ENCODE measurements around the gene PSG7.
A peak's percentile ranks its signal among the peaks of the same experiment; 100 is the strongest.
"Not testable (repeated sequence)": the region's sequence is repeated elsewhere in the genome, so short reads cannot be mapped to it uniquely, and the experiment has no call there.

Gene PSG7

DNA sequence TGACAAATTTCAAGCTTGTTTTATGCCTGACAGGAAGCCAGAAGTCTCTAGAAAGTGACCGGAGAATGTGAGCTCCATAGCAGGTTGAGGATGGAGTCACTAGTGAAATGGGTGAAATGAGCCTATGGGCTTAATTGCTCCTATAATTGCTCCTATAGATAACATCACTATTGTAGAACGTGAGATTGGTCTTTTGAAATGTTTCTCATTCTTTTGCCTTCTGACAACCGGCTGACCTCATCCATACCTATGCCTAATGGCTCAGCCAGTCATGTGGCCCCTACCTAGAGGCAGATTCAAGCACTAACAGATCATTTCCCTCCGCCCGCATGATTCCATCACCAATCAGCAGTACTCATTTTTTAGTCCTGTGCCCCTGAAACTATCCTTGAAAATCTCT lies 23.5 kb downstream of the PSG7 start:
- not testable (repeated sequence) for DNase-seq

DNA sequence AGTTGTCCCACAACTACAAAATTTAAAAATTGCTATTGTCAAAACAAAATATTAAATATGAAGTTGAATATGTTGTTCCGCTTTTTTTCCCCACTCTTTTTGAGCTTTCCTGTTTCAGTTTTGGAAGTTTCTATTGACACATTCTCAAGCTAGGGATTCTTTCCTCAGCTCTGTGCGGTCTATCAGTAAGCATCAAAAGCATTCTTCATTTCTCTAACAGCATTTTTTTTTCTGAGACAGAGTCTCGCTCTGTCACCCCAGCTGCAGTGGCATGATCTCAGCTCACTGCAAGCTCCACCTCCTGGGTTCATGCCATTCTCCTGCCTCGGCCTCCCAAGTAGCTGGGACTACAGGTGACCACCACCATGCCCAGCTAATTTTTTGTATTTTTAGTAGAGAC lies 24.1 kb downstream of the PSG7 start:
- DNase-seq: not testable (repeated sequence)

DNA sequence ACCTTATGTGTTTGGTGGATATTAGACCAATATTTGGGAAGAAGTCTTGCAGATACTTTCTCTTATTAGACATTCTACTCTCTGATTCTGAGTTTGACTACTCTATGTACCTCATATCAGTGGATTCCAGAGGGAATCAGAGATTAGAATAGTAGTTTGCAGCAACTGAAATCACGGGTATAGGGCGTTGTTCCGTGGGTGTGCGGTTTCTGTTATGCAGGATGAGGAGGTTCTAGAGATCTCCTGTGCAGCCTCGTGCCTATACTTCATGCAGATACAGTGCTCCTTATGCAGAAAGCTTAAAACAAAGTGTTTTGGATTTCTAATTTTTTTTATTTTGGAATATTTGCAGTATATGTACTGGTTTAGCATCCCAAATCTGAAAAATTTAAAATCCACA lies 25.3 kb downstream of the PSG7 start:
- not testable (repeated sequence) for DNase-seq

DNA sequence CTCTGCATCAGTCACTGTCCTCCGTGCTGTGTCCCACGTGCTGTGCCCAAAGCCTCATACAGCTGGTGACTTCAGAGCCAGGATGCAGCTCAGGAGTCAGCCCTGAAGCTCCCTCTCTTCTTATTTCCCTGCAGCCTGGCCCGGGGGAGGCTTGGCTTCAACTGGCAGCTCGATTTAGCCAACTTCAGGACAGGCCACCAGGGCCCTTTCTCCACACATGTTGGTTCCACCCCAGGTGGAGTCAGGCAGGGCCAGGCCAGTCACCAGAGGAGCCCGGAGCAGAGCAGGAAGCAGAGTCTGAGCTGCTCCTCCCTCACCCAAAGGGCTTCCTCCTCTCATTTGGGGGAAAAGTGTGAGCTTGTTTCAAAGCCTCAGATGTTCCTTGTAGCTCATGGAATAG lies 30.8 kb downstream of the PSG7 start:
- DNase-seq: not testable (repeated sequence)

DNA sequence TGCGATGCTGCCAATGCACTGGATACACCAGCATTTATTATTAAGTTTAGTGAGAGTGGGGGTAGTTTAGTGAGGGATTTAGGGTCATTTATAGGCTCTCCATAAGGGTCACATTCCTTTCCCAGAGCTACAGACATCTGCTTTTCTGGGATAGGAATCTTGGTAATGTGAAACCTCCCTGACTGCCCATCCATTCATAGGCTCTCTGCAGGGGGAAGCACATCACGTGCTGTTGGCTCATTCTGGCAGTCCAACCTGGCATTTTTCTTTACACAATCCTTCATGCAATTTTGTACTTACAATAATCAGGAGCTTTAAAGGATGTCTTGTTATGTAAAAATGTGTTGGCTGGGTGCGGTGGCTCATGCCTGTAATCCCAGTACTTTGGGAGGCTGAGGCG lies 36.4 kb downstream of the PSG7 start:
- DNase-seq: not testable (repeated sequence)

DNA sequence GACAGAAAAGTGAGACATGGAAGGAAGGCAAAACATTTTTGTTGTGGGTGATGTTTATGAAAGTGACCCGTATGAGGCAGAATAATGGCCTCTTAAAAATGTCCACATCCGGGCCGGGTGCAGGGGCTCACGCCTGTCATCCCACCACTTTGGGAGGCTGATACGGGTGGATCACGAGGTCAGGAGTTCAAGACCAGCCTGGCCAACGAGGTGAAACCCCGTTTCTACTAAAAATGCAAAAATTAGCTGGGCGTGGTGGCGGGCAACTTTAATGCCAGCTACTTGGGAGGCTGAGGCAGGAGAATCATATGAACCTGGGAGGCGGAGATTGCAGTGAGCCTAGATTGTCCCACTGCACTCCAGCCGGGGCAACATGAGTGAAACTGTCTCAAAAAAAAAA lies 37.3 kb downstream of the PSG7 start:
- DNase-seq: not testable (repeated sequence)

DNA sequence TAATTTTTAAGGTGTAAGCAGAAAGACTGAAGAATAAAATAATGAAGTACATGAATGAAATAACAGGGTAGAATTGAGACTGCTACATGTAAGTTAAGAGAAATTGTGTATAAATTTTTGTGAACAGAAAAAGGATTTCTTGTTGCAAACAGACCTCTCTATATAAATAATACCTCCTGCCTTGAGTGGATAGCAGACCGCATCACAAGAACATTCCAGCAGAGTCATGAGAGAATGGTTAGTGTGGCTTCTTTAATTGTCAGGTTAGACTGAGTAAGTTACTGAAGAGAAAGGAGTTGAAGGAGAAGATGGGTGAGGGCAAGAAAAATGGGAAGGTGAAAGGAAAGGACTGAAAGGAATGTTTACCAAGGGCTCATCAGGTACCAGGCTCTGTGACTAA lies 37.9 kb downstream of the PSG7 start:
- not testable (repeated sequence) for DNase-seq

DNA sequence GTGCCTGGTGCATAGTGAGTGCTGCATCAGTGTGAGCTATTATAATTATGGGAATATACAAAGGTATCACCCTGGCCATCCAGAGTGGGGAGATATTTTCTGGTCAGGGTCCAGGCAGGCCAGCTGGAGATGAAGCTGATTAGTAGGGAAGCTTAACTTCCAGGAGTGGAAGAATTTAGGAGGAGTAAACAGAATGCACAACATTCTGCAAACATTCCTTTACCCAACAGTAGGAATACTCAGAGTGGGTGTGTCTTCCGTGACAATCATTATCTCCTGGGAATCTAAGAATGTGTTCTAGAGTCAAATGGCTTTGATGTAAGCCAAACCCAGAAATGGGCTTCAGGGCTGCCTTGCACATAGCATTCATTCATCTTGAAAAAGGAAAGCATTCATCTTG lies 38.4 kb downstream of the PSG7 start:
- not testable (repeated sequence) for DNase-seq

DNA sequence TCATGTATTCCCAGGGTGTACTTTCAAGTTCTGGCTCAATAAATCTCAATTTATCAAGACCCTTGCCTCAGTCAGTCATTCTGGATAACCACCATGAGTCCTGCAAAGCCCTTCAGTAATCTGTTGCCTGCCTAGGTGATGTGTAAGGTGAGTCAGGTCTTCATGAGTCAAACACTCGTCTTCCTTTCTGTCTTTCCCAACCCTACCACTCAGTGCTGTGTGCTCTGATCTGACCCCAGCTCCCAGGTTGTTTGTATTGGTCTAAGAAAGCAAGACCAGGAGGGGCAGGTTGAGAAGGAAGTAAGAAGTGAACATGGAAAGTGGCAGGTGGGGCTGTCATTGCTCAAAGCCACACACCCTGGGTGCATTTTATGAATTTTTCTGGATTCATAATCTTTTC lies 39.3 kb downstream of the PSG7 start:
- DNase-seq: not testable (repeated sequence)

DNA sequence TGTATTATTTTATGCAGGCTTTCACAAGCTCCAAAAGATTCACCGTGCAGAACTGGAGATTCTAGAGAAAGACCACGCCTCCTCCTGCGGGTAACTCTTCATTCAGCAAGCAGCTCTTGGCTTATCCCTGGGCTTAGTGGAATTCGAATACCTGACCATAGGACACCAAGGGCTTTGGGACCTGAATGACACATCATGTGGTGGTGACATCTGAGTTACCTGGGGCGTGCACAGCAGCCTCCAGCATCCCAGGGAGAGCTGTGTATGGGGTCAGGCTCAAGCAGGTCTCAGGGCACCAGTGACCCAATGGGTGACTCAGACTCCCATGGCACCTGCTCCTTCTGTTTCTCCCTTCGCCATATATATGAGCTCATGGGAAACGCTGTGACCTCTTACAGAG lies 46.6 kb downstream of the PSG7 start:
- not testable (repeated sequence) for DNase-seq

DNA sequence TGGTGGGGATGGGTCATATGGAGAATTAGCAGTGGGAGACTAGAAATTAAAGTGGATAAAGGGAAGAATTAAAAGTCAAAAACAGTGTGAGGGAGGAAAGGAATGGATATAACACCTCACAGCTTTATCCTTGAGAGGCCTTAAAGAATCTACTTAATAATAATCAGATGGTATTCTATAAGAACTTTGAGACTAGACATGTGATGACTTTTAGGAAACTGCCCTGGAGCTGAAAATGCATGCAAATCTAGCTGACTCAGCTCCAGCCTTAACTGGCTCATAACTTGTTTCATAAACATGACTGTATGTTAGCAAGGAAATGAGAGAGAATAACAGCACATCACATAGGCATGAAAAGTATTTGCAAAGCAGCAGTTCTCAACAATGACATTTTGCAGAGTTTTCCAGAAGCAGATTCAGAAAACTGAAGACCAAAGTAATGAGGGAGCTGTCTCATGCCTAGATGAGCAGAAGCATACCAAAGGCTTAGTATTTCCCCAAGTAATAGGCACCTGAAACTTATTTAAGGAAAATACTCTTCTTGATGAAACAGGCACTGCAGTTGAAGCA lies 49.0 kb downstream of the PSG7 start:
- not testable (repeated sequence) for DNase-seq

DNA sequence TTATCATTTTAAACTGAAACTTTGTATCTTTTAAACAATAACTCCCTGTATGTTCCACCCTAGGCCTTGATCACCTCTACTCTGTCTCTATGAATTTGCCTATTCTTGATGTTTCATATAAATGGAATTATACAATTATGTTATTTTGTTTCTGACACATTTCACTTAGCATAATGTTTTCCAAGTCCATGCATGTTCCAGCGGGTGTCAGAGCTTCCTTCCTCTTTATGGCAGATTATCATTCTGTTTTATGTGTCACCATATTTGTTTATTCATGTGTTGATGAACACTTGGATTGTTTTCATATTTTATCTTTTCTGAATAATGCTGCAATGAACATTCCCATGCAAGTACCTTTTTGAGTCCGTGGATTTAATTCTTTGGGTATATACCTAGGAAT lies 54.3 kb downstream of the PSG7 start:
- DNase-seq: not testable (repeated sequence)

DNA sequence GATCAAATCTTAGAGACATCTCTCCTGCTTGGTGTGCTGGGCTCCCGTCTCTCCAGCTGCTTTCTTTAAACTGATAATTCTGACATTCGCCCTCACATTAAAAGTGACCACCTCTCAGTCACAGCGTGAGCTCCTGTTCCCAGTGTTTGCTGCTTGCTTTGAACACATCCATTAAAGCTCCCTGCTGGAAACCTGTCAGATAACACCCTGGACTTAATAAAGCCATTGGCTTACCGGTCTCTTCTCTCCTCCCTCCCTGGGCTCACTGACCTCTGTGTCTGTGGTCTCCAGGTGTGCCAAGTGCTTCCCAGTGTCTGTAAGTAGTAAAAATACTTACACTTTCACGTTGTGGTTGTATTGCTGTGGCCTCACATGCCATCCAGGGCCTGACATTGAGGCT lies 55.0 kb downstream of the PSG7 start:
- DNase-seq: not testable (repeated sequence)

DNA sequence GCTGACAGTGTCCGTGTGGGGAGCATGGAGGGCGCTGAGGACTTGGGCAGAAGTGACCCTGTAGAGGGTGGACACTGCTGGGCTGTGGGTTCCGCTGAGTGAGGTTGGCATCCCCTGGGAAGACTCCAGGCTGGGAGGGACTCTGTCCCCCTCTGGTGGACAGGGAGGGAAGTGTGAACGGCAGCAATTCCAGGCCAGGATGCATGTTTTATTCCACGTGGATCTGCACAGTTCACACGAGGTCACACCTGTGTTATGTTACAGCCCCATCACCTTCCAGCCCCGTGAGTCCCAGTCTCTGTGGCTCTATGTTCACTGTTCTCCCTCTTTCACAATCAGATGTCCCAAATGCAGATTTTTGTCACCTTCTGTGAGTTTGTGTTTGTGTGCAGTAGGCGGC lies 55.7 kb downstream of the PSG7 start:
- DNase-seq: not testable (repeated sequence)

DNA sequence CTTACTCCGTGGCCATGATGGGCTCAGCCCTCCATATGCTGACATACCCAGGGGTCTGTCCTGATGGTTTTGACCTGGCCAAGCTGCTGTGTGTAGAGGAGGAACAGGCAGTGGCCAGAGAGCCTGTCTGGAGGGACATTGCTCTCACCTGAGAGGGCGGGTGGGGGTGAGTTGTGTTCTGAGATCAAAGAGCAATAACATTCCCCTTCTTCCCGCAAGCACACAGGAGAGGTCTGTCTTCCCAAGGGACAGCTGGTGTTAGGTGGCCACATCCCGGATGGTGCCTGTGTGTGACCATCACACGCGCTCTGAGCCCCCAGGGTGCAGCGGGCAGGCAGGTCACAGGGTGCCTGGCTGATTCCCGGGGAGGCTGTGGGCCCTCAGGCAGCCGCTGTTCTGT lies 56.4 kb downstream of the PSG7 start:
- DNase-seq: not testable (repeated sequence)

DNA sequence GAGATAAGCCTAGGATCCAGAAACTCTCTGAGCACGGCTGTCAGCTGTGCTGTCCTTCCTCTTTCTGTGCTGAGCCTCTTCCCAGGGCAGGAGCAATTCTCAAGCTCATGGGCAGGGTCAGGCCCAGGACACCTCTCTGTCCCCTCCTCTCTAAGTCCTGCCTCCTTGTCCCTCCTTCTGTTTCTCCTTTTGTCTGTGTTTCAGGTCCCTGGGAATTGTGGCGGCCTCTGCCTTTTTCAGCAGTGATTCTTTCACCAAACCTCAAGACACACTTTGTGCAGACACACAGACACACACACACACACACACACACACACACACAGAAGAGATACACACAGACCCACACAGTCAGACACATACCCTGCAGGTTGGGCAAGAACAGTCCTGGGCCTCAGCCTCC lies 57.4 kb downstream of the PSG7 start, which contains the start of gene PSG1:
TSS of gene PSG1 (minus strand) at position 101 of the 400 bp plus-strand sequence. CDS start 132 bp downstream, outside the sequence.
- DNase-seq: no peak

DNA sequence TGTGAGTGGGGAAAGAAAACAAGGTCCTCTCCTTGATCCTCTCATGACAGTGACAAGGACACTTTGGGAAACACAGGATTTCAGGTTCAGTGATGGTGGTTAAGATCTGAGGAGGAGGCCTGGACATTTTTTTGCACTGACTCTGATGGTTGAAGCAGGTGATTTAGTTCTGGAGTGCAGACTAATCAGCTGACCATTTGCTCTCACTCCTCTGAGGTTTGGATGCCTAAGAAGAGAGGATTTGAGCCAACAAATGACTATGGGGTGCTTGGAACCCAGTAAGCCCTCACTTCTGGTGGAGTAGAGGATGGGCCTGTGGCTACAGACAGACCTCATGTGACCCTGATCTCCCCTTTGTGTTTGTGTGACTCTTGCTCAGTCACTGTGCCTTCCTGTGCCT lies 60.4 kb downstream of the PSG7 start:
- not testable (repeated sequence) for DNase-seq

DNA sequence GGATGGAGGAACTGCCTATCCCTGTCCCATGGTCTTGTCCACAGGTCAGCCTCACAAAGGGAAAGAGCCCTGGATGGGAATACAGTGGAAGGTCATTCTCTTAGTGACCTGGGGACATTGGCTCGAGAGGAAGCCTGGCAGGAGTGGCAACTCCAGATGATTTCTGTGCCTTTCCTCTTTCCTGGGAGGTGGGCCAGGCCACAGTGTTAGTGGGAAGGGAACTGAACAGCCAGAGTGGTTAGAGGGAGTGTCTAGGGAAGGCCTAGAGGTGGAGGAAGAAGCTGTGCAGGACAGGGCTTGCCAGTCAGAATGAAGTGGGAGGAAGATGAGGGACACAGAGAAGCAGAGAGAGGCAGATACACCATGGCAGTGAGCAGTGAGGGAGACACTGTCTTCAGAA lies 61.1 kb downstream of the PSG7 start:
- DNase-seq: not testable (repeated sequence)

DNA sequence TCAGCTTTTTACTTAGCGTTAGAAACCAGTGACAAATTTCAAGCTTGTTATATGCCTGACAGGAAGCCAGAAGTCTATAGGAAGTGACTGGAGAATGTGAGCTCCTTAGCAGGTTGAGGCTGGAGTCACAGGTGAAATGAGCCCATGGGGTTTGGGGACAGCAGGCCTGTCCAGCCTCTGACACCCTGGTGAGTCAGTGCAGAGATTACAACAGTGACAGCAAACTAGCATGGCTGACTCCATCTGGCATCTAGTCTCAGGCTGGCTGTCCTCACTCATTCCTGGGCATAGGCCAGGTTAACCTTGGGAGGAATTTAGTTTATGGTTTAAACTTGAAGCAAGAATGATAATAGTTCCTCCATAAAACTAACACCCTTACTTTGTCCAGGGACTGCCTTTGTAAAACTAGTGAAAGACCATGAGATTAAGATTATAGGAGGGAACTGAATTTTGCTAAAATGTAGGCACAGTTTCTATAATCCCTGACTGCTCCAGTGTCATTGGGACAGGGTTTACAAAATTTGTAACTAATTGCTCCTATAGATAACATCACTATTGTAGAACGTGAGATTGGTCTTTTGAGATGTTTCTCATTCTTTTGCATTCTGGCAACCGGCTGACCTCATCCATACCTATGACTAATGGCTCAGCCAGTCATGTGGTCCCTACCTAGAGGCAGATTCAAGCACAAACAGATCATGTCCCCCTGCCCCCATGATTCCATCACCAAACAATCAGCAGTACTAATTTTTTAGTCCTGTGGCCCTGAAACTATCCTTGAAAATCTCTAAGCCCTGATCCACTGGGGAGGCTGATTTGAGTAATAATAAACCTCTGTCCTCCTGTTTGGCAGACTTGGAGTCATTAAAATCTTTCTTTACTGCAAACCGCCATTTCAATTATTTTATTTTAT lies 61.9 kb downstream of the PSG7 start:
- peak in 1 of 14 donors; percentile 11 for DNase-seq

DNA sequence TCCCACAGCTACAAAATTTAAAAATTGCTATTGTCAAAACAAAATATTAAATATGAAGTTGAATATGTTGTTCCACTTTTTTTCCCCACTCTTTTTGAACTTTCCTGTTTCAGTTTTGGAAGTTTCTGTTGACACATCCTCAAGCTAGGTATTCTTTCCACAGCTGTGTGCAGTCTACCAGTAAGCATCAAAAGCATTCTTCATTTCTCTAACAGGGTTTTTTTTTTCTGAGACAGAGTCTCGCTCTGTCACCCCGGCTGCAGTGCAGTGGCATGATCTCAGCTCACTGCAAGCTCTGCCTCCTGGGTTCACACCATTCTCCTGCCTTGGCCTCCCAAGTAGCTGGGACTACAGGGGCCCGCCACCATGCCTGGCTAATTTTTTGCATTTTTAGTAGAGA lies 62.9 kb downstream of the PSG7 start:
- not testable (repeated sequence) for DNase-seq

Data from C1 segment of cervical spinal cord (tissue), 14 donors.